OCI-LY3 (cell line): Measurements from ENCODE around the gene ANLN.

Source experiments
- EZH2phosphoT487 ChIP-seq: fragments of 200-600 bp; shearing (Covaris generic); IDR thresholded peaks from 2 replicates; pipeline ENCODE4 v1.6.1; 2018; ENCODE audit warnings: antibody characterized with exemption, mixed run types, low read depth
- TF ChIP-seq, protein P1 (sequence below): fragments of 200-600, 300-600 bp; sonication (generic); IDR thresholded peaks from 2 replicates; pipeline ENCODE4 v1.5.1; 2014; ENCODE audit warnings: antibody characterized with exemption, low read length, low read depth

DNA sequence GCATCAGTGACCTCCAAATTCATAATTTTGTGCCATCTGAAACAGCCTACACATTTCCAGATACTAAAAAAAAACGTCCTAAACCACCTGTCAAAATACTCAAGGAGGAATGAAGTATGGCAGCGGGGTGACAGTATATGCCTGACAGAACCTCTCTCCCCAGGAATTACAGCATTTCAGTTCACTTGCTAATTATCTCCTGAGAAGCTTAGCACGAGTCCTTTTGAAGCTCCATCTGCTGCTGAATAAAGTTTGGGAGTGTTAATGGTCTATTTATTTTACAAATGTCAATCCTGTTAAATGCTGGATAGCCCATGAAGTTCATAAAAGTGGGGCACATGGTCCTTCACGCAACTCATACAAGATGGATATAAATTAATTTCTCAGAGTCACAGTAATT is 29.4 kb upstream of the ANLN start:
- TF ChIP-seq, protein P1, sequence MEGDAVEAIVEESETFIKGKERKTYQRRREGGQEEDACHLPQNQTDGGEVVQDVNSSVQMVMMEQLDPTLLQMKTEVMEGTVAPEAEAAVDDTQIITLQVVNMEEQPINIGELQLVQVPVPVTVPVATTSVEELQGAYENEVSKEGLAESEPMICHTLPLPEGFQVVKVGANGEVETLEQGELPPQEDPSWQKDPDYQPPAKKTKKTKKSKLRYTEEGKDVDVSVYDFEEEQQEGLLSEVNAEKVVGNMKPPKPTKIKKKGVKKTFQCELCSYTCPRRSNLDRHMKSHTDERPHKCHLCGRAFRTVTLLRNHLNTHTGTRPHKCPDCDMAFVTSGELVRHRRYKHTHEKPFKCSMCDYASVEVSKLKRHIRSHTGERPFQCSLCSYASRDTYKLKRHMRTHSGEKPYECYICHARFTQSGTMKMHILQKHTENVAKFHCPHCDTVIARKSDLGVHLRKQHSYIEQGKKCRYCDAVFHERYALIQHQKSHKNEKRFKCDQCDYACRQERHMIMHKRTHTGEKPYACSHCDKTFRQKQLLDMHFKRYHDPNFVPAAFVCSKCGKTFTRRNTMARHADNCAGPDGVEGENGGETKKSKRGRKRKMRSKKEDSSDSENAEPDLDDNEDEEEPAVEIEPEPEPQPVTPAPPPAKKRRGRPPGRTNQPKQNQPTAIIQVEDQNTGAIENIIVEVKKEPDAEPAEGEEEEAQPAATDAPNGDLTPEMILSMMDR, result no peak
- no peak for TF ChIP-seq EZH2phosphoT487
